ENCODE data around the gene RASEF. TPM values are rescaled to one million over a fixed set of nuclear protein-coding genes. Genes with fewer than 3 reads are reported as not detected.

RASEF gene
- total RNA-seq, 1 experiment from 2014 or later = 2.2 TPM

- Mint-ChIP-seq H3K36me3 (ENCODE audit: insufficient read depth in 1 of 3, low read depth in 3 of 3) (no peaks in the 10 kb centered on the region), H3K4me1 (no peaks in the 10 kb centered on the region)
- H2AFZ ChIP-seq (ENCODE audit: low read length) = no peak overlapping the region
Observed at GRCh38 chr9:82940376-82940775, 122.6 kb downstream of the RASEF start.

More at GRCh38 chr9:82940376-82940775, 122.6 kb downstream of the RASEF start:
- Histone ChIP-seq H3K9me3 (ENCODE audit: control insufficient read depth, low read depth, low read length) (no peaks in the 10 kb centered on the region), H4K20me1 (ENCODE audit: control insufficient read depth, insufficient read depth, insufficient read length) (no peaks in the 10 kb centered on the region), H3T11ph (ENCODE audit: low read length) (no peak overlapping the region), H3K27ac (ENCODE audit: insufficient read length, low read depth, low read length) (no peak overlapping the region), H3K9ac (ENCODE audit: extremely low read depth, insufficient read length, low read length) (no peak overlapping the region), H2BK120ac (ENCODE audit: low read depth, low read length, poor library complexity, severe bottlenecking) (no peak overlapping the region), H3K79me1 (ENCODE audit: insufficient read depth, low read depth, low read length, poor library complexity, severe bottlenecking) (no peaks in the 10 kb centered on the region), H3K23me2 (ENCODE audit: insufficient read length, low read depth, low read length, poor library complexity, severe bottlenecking) (no peaks in the 10 kb centered on the region), H3K23ac (ENCODE audit: insufficient read length, low read depth, low read length) (no peak overlapping the region), H3K14ac (ENCODE audit: insufficient read depth, low read length) (no peak overlapping the region), H3K4ac (ENCODE audit: low read depth, low read length) (no peak overlapping the region), H2BK20ac (ENCODE audit: low read depth, low read length, poor library complexity, severe bottlenecking) (no peak overlapping the region), H3K4me2 (ENCODE audit: insufficient read depth, insufficient read length, low read length) (no peak overlapping the region), H3K79me2 (ENCODE audit: insufficient read depth, low read length) (no peaks in the 10 kb centered on the region), H4K91ac (ENCODE audit: insufficient read length, low read depth, low read length) (no peak overlapping the region), H2BK12ac (ENCODE audit: insufficient read length, low read depth, low read length) (no peak overlapping the region), H3K4me1 (ENCODE audit: insufficient read depth, low read length) (no peaks in the 10 kb centered on the region), H4K5ac (ENCODE audit: insufficient read length, low read depth, low read length) (no peak overlapping the region), H3K27me3 (ENCODE audit: insufficient read depth, low read length) (no peaks in the 10 kb centered on the region), H2BK5ac (ENCODE audit: insufficient read length, low read length) (no peak overlapping the region), H4K8ac (replicated peaks; ENCODE audit: insufficient read length, low read depth, low read length) (no peak overlapping the region), H3K56ac (ENCODE audit: insufficient read length, low read depth, low read length) (no peak overlapping the region), H2BK15ac (ENCODE audit: low read depth, low read length) (no peak overlapping the region), H3K18ac (ENCODE audit: insufficient read length, low read depth, low read length) (no peak overlapping the region), H2AK5ac (ENCODE audit: insufficient read length, low read length) (no peak overlapping the region)
- TF ChIP-seq CTCF (conservative IDR thresholded peaks at IDR 0.05) = no peak
- WGBS (ENCODE audit: extremely low coverage, insufficient read length, low lambda C conversion rate) = no CpG with 5 or more reads among the region's 7 CpGs
- Mint-ChIP-seq H3K27ac (no peak overlapping the region), H3K9me3 (no peaks in the 10 kb centered on the region; a peak in 1 of 5 replicates), H3K4me3 (no peak overlapping the region), H3K27me3 (ENCODE audit: low read depth) (no peaks in the 10 kb centered on the region; the same call in 1 of the 2 replicates)
- DNase-seq = no peak

Data from H9 (cell line).